Fibroblast of mammary gland (primary cell): ENCODE results near the gene LMX1A.

Source experiments
- DNase-seq: peaks from one replicate; pipeline ENCODE4 v3.0.0-alpha.2; 2010; ENCODE audit warnings: low read depth
- H3K4me3 ChIP-seq: 2 replicates; pipeline ENCODE4 v1.5.1; 2011; ENCODE audit warnings: low read depth, mild to moderate bottlenecking, low read length, moderate library complexity; ENCODE audit not compliant: control insufficient read depth
- TF ChIP-seq, protein P1 (sequence below): conservative IDR thresholded peaks from 2 replicates; pipeline ENCODE4 v1.5.1; 2011; ENCODE audit warnings: low read depth, low read length, inconsistent platforms; ENCODE audit not compliant: control insufficient read depth, insufficient read depth

The LMX1A gene

DNA sequence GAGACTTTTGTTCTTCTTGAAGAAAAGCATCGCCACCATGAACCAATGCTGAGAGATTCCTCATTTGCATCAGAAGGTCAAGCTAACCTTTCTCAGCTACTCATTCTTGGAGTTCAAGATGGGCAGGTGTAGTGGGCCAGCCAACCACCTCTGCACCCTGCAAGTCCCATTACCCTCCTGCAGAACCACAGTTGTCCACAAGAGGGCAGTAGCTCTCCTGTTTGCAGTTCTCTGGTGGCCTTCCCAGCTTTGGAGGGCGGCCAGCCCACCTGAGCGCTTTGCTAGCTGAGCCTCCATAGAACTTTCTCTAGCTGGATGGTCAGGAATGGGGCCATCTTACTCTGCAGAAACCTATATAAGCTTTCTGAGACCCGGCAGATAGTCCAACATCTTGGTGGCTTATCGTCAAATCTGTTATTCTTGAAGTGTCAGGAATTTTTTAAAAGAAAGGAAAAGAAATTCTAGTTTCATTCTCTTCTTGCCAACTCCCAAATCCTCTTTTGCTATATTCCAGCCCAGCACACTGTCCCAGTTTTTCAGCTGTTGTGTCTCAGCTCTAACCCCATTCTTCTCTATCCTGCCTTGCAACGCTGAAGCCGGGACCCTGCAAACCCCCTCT, 11.0 kb upstream of the LMX1A start:
- peak; percentile 77 for DNase-seq
- TF ChIP-seq, protein P1, sequence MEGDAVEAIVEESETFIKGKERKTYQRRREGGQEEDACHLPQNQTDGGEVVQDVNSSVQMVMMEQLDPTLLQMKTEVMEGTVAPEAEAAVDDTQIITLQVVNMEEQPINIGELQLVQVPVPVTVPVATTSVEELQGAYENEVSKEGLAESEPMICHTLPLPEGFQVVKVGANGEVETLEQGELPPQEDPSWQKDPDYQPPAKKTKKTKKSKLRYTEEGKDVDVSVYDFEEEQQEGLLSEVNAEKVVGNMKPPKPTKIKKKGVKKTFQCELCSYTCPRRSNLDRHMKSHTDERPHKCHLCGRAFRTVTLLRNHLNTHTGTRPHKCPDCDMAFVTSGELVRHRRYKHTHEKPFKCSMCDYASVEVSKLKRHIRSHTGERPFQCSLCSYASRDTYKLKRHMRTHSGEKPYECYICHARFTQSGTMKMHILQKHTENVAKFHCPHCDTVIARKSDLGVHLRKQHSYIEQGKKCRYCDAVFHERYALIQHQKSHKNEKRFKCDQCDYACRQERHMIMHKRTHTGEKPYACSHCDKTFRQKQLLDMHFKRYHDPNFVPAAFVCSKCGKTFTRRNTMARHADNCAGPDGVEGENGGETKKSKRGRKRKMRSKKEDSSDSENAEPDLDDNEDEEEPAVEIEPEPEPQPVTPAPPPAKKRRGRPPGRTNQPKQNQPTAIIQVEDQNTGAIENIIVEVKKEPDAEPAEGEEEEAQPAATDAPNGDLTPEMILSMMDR: peak; percentile 93
- H3K4me3 ChIP-seq: no peak overlapping the region

DNA sequence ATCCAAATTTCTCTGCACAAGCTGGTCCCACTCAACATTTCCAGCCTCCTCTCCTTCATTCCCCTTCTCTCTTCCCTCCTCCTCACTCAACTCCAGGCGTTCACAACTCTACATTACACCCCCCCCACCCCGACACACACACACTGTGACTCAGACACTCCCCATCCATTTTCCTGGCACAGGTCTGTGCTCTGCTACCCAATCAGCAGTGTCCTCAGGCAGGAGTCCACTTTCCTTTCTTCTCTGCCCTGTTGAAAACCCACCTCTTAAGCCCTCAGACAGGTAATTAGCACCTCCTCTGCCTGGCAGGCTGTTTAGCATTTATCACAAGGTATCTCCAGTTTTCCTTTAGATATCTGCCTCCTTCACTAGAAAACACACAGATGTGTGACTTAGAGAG, 8.8 kb upstream of the LMX1A start:
- TF ChIP-seq, protein P1: no peak
- H3K4me3 ChIP-seq: no peak overlapping the region
- peak; percentile 57 for DNase-seq

DNA sequence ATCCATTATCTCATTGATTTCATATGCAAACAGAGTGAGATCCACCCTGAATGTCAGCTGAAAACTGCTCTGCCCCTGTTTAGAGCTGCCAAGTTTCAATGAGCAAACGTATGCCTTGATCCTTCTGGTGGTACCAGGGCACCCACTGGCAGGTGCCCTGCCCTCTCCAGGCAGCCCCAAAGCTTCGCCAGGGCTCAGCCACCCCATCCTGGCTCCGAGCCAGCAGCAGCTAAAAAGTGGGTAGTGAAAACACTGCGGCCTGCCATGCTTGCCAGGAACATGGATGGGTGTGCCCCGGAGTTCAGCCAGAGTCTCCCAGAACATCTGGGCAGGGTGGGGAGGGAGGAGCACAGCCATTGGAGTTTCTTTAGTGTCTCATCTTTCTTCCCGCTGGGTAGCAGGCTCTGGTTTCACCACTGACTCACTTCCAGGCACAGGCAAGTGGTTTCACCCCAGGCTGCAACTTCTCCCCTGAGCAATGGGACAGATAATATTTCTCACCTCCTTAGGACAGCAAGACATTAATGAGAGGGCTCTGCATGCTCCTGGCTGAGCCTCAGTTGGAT, 8.1 kb upstream of the LMX1A start:
- TF ChIP-seq, protein P1: no peak
- peak; percentile 76 for DNase-seq
- no peak overlapping the region for H3K4me3 ChIP-seq

DNA sequence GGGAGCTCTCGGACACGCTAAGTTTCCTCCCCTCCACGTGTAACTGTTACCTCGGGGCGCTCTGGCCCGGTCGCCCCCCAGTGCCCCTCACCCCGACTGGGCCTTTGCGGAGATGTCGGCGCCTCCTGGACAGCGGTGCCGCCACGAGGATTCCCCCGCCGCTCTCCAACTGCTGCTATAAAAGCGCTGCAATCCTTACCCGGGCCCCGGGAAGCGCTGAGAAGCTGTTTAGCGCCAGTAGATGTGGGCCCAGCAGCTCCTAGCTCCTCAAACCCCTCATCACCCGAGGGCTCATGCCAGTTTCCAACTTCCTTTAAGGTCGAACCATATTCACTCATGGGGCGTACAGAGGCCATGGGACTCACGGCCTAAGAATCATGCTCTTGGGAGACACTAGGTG, 361 bp upstream of the LMX1A start:
- DNase-seq: no peak
- no peak overlapping the region for H3K4me3 ChIP-seq
- TF ChIP-seq, protein P1: no peak

DNA sequence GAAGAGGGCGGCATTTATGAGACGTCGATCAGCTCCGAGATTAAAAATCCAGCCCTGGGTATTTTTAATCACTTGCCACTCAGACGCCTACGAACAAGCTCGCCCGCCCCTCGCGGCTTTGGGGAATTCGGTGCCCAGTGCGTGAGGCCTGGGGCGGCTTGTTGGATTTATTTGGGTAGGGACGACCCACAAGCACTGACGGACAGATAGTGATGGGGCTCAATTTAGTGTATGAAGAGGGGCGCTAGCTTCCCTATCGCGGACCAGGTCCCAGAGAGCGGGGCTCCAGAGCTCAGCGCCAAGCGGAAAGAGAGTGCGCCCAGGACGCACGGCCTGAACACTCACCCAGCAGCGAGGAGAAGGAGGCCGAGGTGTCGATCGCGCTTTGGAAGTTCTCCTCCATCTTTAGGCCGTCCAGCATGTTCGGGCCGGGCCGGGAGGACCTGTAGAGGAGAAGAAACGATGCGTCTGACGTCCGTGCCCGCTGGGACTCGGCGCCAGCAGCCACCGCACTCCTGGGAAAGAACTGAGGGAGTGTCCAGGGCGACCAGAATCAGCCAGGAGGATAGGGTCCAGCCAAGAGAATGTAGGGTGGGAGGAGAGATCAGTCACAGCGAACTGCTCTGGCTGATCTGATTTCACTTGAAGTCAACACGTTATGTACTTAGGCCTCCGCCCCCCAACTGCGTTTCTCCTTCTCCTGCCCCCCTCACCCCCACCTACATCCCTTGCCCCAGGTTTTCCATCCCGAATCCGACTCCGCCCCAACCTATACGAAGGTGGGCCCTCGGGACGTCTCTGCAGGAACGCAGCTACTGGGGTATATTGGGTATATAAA, 1.2 kb downstream of the LMX1A start:
- DNase-seq: no peak
- H3K4me3 ChIP-seq: no peak overlapping the region
- TF ChIP-seq, protein P1: no peak

DNA sequence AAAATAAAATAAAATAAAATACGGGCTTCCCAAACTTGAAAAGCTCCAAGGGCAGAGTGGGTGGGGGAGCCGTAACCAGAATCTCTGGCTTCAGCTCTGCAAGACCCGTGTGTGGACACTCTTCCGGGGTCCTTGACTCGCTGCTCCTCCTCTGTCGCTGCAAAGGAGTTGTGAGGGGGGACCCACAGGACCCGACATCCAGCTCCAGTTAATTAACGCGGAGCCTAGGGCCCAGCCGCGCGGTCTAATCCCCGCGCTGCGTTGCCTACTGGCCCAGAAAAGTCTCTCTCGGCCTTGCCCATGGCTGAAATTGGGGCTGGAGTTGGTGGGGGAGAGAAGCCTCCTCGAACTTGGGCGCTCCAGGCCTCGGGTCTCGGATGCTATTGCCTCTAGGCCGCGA, 1.8 kb downstream of the LMX1A start:
- no peak for DNase-seq
- TF ChIP-seq, protein P1: no peak
- H3K4me3 ChIP-seq: no peak overlapping the region
